Mucosa of descending colon (tissue), 3 donors: ENCODE measurements around the gene DLK1. TPM values are rescaled to one million over a fixed set of nuclear protein-coding genes. Genes with fewer than 3 reads are reported as not detected.

Source experiments
- ATAC-seq: fragments of 200-7000 bp; cut with Tn5 transposase; one replicate; pipeline ENCODE4 v1.9.1; 2020; ENCODE audit warnings: mild to moderate bottlenecking, moderate library complexity
- DNase-seq, 3 donors: peaks; one replicate each; pipeline ENCODE4 v3.0.0-alpha.2; 2020
- H3K36me3 ChIP-seq: fragments of 200-600 bp; one replicate; pipeline ENCODE4 v1.8.0; 2021; ENCODE audit warnings: low read depth, mild to moderate bottlenecking
- H3K4me1 ChIP-seq: fragments of 200-600 bp; one replicate; pipeline ENCODE4 v1.8.0; 2021; ENCODE audit warnings: low read depth, mild to moderate bottlenecking
- H3K4me3 ChIP-seq: fragments of 200-600 bp; one replicate; pipeline ENCODE4 v1.8.0; 2021; ENCODE audit warnings: mild to moderate bottlenecking
- H3K9me3 ChIP-seq: fragments of 200-600 bp; one replicate; pipeline ENCODE4 v1.8.0; 2021; ENCODE audit warnings: mild to moderate bottlenecking
- intact Hi-C, 2 donors: fragments of 100-400 bp; cut with DNase I in 1 of 2; cut with micrococcal nuclease in 1 of 2; formaldehyde crosslinking; loops; one replicate each; pipeline versions ENCODE4 v1.11.0 to v1.11.1; 2022; cut with DNase I, micrococcal nuclease
- total RNA-seq, 3 donors: library from RNA; stranded (reverse); fragmentation: NEBNext Ultra II Directional in 2 of 3; extraction: Animal tissue kit (Norgen Biotek cat#: 25700) in 2 of 3; gene quantifications; one replicate each; pipeline versions ENCODE4 v1.2.1 to v1.2.4, GENCODE V29; 2021 to 2023
- TF ChIP-seq, protein P1 (sequence below): fragments of 200-600 bp; IDR thresholded peaks from one replicate; pipeline ENCODE4 v1.8.0; 2022; ENCODE audit warnings: antibody characterized with exemption, mild to moderate bottlenecking
- donor health status: DM: no; HTN: no; CAD: no; lungs with moderate emphysema.
- donor health status: DM: no; HTN: no; CAD: no.
- donor health status: DM: no; HTN: yes; CAD: no.

The DLK1 gene
- total RNA-seq, 3 donors from 2014 or later = 1.9 TPM; not detected in 2

DNA sequence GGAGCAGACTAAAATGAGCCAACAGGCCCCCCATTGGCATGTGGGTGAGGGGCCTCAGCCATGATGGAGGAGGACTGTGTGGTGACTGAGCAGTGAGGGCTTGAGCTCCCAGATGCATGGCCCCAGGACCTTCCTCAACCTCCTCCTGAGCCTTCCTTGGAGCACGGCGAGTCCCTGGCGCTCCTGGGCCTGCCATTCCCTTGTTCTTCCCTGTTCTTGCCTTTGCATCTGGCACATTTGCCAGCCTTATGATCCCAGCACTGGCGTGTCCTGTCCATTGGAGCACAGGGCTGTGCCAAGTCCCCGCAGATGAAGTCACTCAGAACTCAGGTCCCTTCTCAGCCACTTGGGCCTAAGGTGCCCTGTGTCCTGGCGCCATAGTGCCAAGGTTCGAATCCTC is 58.9 kb downstream of the DLK1 start:
- no peak for ATAC-seq
- Histone ChIP-seq H3K9me3 (no peaks in the 10 kb centered on the region), H3K4me1 (no peaks in the 10 kb centered on the region), H3K36me3 (no peaks in the 10 kb centered on the region), H3K4me3 (no peak overlapping the region)
- TF ChIP-seq, protein P1, sequence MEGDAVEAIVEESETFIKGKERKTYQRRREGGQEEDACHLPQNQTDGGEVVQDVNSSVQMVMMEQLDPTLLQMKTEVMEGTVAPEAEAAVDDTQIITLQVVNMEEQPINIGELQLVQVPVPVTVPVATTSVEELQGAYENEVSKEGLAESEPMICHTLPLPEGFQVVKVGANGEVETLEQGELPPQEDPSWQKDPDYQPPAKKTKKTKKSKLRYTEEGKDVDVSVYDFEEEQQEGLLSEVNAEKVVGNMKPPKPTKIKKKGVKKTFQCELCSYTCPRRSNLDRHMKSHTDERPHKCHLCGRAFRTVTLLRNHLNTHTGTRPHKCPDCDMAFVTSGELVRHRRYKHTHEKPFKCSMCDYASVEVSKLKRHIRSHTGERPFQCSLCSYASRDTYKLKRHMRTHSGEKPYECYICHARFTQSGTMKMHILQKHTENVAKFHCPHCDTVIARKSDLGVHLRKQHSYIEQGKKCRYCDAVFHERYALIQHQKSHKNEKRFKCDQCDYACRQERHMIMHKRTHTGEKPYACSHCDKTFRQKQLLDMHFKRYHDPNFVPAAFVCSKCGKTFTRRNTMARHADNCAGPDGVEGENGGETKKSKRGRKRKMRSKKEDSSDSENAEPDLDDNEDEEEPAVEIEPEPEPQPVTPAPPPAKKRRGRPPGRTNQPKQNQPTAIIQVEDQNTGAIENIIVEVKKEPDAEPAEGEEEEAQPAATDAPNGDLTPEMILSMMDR = no peak
- intact Hi-C loops = no loop called here
- no peak for DNase-seq

DNA sequence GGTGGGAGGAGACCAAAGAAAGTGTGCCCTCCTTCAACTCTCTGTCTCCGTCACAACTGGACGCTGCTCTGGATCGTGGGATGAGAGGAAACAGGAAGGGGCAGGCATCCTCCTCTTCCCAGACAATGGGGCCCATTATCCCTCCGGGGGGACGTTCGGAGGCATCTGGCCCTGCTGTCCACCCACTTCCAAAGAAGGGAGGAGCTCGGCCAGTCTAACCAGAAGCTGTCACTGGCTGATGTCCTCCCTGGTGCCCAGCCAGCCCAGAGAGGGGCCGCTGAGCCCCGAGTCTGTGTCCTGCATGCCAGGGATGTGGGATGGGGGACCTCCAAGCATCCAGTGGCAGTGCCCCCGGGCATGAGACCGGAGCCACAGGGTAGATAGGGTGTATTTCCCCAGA is 59.4 kb downstream of the DLK1 start:
- intact Hi-C loops = no loop called here
- TF ChIP-seq, protein P1 = no peak
- Histone ChIP-seq H3K9me3 (no peaks in the 10 kb centered on the region), H3K4me3 (no peak overlapping the region), H3K36me3 (no peaks in the 10 kb centered on the region), H3K4me1 (no peaks in the 10 kb centered on the region)
- ATAC-seq (no peak), DNase-seq (no peak)

DNA sequence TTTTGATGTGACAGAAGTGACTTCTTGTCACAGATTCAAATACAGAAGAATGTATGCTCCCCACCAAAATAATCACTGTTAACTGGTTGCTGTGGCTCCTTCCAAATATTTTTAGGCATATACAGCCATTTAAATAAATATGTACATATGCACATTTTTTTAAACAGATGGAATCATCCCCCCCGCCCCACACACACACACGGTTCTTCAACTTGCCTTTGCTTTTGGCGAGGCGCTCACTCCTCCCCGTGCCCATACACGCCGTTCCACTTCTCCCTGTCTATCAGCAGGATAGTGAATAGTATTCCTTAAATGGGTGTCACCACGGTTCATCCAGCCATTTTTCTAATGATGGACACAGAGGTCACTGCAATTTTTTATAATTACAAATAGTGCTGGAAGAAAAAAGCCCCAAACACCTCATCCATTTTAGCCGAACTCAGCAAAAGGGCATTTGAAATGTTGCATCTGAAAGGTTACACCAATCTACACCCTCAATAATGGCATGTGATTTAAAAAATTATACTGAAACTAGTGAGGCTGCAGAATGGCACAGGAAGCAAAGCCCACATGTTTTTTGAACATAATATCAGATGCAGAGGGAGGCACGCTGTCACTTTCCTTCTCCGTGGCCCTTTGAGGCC is 60.0 kb downstream of the DLK1 start:
- Histone ChIP-seq H3K4me3 (no peak overlapping the region), H3K9me3 (no peaks in the 10 kb centered on the region), H3K36me3 (no peaks in the 10 kb centered on the region), H3K4me1 (no peaks in the 10 kb centered on the region)
- no peak for ATAC-seq
- intact Hi-C loops = no loop called here
- TF ChIP-seq, protein P1 = no peak
- no peak for DNase-seq

DNA sequence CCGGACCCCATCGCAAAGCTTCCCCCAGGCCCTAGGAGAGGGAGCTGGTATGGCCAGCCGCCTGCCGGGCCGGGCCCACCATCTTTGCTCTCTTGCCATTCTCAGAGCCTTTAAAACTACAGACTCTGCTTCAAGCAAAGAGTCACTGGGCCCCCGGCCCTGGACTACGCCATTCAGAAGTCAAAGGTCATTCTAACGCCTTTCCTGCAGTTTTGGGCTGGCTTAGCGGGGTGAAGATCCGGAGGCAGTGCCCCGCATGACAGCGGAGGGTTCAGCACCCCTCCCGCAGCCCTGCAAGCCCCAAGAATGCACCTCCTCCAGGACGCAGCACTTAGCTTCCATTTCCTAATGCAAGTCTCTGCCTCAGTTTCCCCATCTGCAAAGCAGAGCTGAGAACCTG is 61.0 kb downstream of the DLK1 start:
- no peaks in the 10 kb centered on the region for H3K9me3 ChIP-seq
- no peak for DNase-seq
- no peaks in the 10 kb centered on the region for H3K4me1 ChIP-seq
- ATAC-seq = no peak
- H3K4me3 ChIP-seq = no peak overlapping the region
- intact Hi-C loops = no loop called here
- H3K36me3 ChIP-seq = no peaks in the 10 kb centered on the region
- TF ChIP-seq, protein P1 = no peak

Other genes starting within 250 kb of the DLK1 start
- gene BEGAIN, start 139.5 kb upstream of the DLK1 start, total RNA-seq = 1 to 10 TPM in 2 of 3 donors, under 1 TPM in 1; 0.75 to 2.5 (median 1.1) TPM
- 10 to 100 TPM; 13.8 to 32.2 (median 16.4) TPM for gene MEG3, start 99.2 kb downstream of the DLK1 start, total RNA-seq
- not detected for gene RTL1, start 176.8 kb downstream of the DLK1 start, total RNA-seq